Upper lobe of right lung (tissue), 1 donor: Measurements from ENCODE around the gene ZNF778. TPM values are rescaled to one million over a fixed set of nuclear protein-coding genes. Genes with fewer than 3 reads are reported as not detected.

Experiments used
- ATAC-seq: fragments of 200-7000 bp; cut with Tn5 transposase; one replicate; pipeline ENCODE4 v1.9.1; 2020; ENCODE audit warnings: mild to moderate bottlenecking, moderate library complexity
- DNase-seq: peaks from one replicate; pipeline ENCODE4 v3.0.0-alpha.2; 2020
- H3K27ac ChIP-seq: fragments of 200-600 bp; one replicate; pipeline ENCODE4 v1.8.0; 2022
- H3K27me3 ChIP-seq: fragments of 200-600 bp; one replicate; pipeline ENCODE4 v1.8.0; 2022; ENCODE audit warnings: mild to moderate bottlenecking
- H3K36me3 ChIP-seq: fragments of 200-600 bp; one replicate; pipeline ENCODE4 v1.8.0; 2022
- H3K4me1 ChIP-seq: fragments of 200-600 bp; one replicate; pipeline ENCODE4 v1.8.0; 2022
- H3K4me3 ChIP-seq: fragments of 200-600 bp; one replicate; pipeline ENCODE4 v1.8.0; 2022; ENCODE audit warnings: mild to moderate bottlenecking
- H3K9me3 ChIP-seq: fragments of 200-600 bp; one replicate; pipeline ENCODE4 v1.8.0; 2022
- CTCF ChIP-seq: fragments of 200-600 bp; IDR thresholded peaks from one replicate; pipeline ENCODE4 v1.8.0; 2022; ENCODE audit warnings: antibody characterized with exemption
- intact Hi-C: fragments of 100-400 bp; cut with DNase I; formaldehyde crosslinking; loops from one replicate; pipeline ENCODE4 v1.11.0; 2022
- total RNA-seq: library from RNA; stranded (reverse); fragmentation: NEBNext Ultra II Directional; extraction: Animal tissue kit (Norgen Biotek cat#: 25700); gene quantifications from one replicate; pipeline ENCODE4 v1.2.1, GENCODE V29; 2021
- donor health status: DM: no; HTN: yes; CAD: no; lungs with severe emphysema.

ZNF778 gene
- total RNA-seq, 1 donor from 2014 or later = 10.3 TPM

GRCh38 chr16:89278441-89279240 lies 61.1 kb downstream of the ZNF778 start:
- no peak for DNase-seq
- ATAC-seq = no peak
- H3K36me3 ChIP-seq = peaks cover 71% of the 10 kb centered on the region
- no peak overlapping the region for H3K4me3 ChIP-seq
- no peaks in the 10 kb centered on the region for H3K9me3 ChIP-seq
- H3K4me1 ChIP-seq = no peaks in the 10 kb centered on the region
- no peaks in the 10 kb centered on the region for H3K27me3 ChIP-seq
- H3K27ac ChIP-seq = no peak overlapping the region
- no peak for TF ChIP-seq CTCF
- intact Hi-C loops = no loop called here

GRCh38 chr16:89279666-89280481 lies 62.4 kb downstream of the ZNF778 start:
- H3K4me1 ChIP-seq = no peaks in the 10 kb centered on the region
- peaks cover 70% of the 10 kb centered on the region for H3K36me3 ChIP-seq
- intact Hi-C loops = no loop called here
- H3K9me3 ChIP-seq = no peaks in the 10 kb centered on the region
- TF ChIP-seq CTCF = no peak
- DNase-seq (no peak), ATAC-seq (no peak)
- H3K4me3 ChIP-seq = no peak overlapping the region
- no peaks in the 10 kb centered on the region for H3K27me3 ChIP-seq
- no peak overlapping the region for H3K27ac ChIP-seq

- no peak for TF ChIP-seq CTCF
- no peaks in the 10 kb centered on the region for H3K4me1 ChIP-seq
- H3K27me3 ChIP-seq = no peaks in the 10 kb centered on the region
- no peak overlapping the region for H3K27ac ChIP-seq
- intact Hi-C loops = no loop called here
- H3K36me3 ChIP-seq = peaks cover 70% of the 10 kb centered on the region
- no peak for DNase-seq
- no peak for ATAC-seq
- no peaks in the 10 kb centered on the region for H3K9me3 ChIP-seq
- H3K4me3 ChIP-seq = no peak overlapping the region
Observed at GRCh38 chr16:89280546-89281188, 63.2 kb downstream of the ZNF778 start.

GRCh38 chr16:89281189-89281577 lies 63.7 kb downstream of the ZNF778 start:
- no peak overlapping the region for H3K27ac ChIP-seq
- no peaks in the 10 kb centered on the region for H3K4me1 ChIP-seq
- no peaks in the 10 kb centered on the region for H3K27me3 ChIP-seq
- intact Hi-C loops = no loop called here
- no peak overlapping the region for H3K4me3 ChIP-seq
- H3K36me3 ChIP-seq = peaks cover 71% of the 10 kb centered on the region
- TF ChIP-seq CTCF = no peak
- ATAC-seq (no peak), DNase-seq (no peak)
- no peaks in the 10 kb centered on the region for H3K9me3 ChIP-seq

GRCh38 chr16:89281829-89282228 lies 64.3 kb downstream of the ZNF778 start:
- no peaks in the 10 kb centered on the region for H3K4me1 ChIP-seq
- H3K4me3 ChIP-seq = no peak overlapping the region
- no peaks in the 10 kb centered on the region for H3K27me3 ChIP-seq
- DNase-seq = no peak
- no peak for TF ChIP-seq CTCF
- H3K36me3 ChIP-seq = peaks cover 72% of the 10 kb centered on the region
- no peaks in the 10 kb centered on the region for H3K9me3 ChIP-seq
- no peak for ATAC-seq
- no peak overlapping the region for H3K27ac ChIP-seq
- intact Hi-C loops = no loop called here
